GM19395 (cell line): ENCODE results near the gene INSM2.

ENCODE experiments used
- ATAC-seq: cut with Tn5 transposase; IDR thresholded peaks from one replicate; pipeline ENCODE4 v1.9.1; 2021; ENCODE audit warnings: mild to moderate bottlenecking, moderate library complexity; ENCODE audit not compliant: unreplicated experiment

Gene INSM2

GRCh38 chr14:35539969-35540368 lies 6.0 kb downstream of the INSM2 start:
- ATAC-seq: no peak

DNA sequence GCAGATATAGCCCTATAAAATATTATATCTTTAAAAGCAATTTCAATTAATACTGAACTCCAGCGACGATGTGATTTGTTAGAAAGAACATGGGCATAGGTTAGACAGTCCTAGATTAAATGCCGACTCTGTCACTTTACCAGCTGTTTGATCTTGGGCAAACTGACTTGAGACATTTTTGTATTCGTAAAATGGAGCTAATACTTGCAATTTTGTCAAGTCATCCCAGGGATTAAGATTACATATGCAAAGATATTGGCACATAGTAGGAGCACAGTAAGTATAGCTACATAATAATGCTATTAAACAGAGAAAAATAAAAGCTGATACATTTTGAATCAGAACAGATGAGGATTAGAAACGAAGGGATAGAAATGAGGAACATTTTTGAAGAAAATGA lies 9.0 kb downstream of the INSM2 start:
- no peak for ATAC-seq

- ATAC-seq: no peak
Measured at GRCh38 chr14:35549551-35549950, 15.6 kb downstream of the INSM2 start.

- no peak for ATAC-seq
Measured at GRCh38 chr14:35551081-35551480, 17.1 kb downstream of the INSM2 start.

DNA sequence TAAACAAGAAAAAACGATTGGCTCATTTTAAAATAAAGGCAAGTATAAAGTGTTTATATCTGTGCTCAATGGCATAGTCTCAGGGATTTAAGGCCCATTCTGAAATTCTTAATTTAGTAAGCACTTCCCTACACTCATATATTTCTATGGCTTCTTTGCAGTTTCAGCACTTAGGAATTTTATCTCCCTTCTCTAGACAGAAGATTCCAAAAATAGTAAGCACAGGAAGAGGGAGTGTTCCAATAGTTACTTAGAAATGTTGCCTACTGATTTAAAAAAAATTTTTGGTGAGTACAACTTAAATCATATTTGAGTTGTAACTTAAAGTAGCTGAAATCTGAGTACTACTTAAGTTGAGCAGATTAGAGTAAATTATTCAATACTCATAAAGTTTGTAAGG lies 19.8 kb downstream of the INSM2 start:
- ATAC-seq: no peak

GRCh38 chr14:35556548-35556947 lies 22.6 kb downstream of the INSM2 start:
- ATAC-seq: no peak

DNA sequence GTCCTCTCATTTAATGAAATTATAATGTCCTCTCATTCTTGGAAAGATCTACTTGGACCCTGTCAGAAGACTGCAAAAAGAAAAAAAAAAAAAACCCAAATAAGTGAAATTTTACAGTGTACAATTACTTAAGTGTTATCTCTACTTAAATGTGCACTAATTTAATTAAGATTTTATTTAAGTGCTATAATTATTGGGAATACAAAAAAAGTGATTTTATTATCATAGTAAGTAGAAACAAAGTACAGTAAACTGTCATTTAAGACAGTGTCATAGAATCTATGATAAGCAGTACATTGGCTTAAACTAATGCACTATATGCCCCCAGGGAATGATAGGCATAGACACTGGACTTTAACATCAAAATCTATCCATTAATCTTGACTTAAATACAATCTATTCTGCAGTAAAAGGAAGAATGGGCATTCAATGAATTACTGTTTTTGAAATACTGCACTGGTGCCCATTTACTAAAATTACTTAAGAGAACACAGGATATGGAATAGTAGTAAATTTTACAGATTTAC lies 23.3 kb downstream of the INSM2 start:
- no peak for ATAC-seq

DNA sequence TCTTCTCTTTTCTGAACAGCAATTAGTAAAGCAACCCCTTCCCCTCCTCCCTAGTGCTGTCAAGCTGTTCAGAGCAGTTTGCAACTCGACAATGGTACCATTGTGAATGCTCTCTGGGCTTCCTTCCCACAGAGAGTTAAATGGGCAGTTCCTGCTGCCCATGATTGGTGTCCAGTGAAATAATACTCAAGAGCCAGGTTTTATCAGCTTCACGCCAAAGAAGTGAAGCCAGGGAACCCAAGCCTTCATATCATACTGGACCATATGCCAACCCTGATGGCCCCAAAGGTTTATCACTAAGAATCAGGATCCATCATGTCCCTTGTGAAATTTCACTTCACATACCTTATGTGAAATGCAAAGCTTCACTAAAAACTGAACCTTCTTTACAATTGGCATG lies 24.7 kb downstream of the INSM2 start:
- no peak for ATAC-seq

- ATAC-seq: no peak
Measured at GRCh38 chr14:35565871-35566464, 32.0 kb downstream of the INSM2 start.

DNA sequence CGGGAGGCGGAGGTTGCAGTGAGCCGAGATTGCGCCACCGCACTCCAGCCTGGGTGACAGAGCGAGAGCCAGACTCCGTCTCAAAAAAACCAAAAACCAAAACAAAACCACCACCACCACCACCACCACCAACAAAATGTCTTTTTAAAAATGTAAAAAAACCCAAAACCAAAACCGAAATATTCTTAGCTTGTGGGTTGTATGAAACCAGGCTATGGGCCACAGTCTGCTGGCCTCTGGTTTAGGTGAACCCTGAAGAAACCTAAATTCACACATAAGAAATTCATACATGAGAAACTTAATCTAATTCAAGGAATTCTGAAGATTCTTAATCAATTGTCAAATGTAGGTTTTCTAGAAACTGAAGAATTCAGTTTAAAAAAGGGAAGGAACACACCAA lies 37.6 kb downstream of the INSM2 start:
- ATAC-seq: no peak

DNA sequence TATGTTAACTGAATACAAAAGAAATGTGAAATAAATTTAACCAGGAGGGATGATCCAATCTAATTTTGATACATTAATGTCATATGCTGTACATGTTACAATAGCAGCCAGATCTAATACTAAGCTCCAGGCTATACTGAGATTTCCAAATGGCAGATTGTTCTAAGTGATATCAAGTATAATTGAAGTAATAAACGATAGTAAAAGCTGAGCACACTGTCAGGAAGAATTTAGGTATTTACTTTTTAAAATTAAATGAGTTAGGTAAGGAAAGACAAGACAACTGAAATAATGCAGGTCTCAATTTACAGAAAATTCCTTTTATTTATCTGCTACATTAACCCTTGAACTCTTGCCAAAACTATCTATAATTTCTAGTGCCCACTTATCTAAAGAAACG lies 39.9 kb downstream of the INSM2 start:
- no peak for ATAC-seq

GRCh38 chr14:35576260-35576659 lies 42.3 kb downstream of the INSM2 start:
- ATAC-seq: no peak

DNA sequence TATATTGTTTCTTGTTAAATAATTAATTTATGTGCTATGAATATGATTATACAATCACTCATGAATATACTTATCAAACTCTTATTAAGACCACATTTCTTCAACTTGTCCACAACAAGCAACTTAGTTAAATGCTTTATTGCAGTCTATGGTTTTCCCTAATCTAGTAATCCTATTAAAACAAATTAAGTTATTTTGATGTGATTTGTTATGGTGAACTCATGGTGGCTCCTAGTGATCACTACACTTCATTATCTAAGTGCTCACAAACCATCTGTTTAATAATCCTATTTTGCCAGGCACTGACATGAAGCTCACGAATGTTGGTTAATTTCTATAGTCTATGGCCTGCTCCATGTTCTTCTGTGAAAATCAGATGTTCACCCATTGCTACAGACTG lies 42.9 kb downstream of the INSM2 start:
- no peak for ATAC-seq

- ATAC-seq: no peak
Measured at GRCh38 chr14:35578135-35578534, 44.2 kb downstream of the INSM2 start.

DNA sequence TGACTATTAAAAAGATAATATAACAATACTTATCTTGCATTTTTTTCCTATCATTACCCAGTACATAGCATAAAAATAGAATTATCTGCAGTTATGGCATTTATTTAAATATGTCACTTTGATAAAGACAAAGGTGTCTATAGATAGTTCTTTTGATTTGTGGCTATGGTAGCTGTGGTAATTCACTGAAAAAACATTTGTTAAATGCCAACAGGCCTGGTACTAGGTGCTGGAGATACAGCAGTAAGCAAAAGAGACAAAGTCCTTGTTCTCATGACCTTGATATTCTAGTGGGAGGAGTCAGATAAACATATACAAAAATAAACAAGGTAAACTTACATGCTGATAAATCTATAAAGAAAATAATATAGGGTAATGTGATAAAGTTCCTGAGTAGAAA lies 44.7 kb downstream of the INSM2 start:
- no peak for ATAC-seq
